Raji (cell line): ENCODE results near the gene KAZN.

Experiments used
- POLR2A ChIP-seq: IDR thresholded peaks from 2 replicates; pipeline ENCODE4 v1.6.1; 2011; ENCODE audit warnings: low read depth, low read length, control low read depth; ENCODE audit not compliant: insufficient read depth

Gene KAZN

DNA sequence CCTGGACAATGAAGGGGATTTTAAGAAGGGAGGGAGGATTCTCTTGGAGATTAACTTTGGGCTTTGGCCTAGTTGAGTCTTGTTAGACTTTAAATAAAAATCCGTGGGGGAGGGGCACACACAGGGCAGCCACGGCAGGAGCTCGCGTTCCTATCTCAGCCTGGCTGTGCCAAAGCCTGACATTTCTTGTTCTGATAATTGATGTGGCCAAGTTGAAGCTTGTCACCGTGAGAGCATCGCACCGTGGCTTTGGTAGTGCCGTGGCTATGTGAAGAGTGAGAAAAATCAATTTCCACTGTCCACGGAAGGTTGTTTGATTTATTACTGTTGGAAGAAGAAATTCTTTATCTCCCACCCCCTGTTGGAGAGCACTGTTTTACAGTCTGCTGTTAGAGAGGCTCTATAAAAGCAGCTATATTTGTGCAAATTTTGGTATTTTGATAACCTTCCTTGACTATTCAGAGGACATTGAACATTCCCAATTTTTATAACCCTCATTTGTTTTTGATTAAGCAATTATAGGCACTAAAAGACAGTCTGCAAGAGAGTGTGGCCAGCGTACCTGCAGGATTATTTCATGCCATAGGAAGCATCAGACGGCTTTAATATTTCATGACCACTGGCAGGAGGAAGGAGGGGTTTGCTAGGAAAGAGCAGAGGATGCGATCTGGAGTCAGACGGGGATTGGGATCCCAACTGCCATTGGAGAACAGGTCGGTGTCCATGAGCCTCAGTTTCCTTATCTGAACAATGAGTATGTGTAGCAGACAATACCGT lies 160.7 kb downstream of the KAZN start:
- TF ChIP-seq POLR2A, result no peak

DNA sequence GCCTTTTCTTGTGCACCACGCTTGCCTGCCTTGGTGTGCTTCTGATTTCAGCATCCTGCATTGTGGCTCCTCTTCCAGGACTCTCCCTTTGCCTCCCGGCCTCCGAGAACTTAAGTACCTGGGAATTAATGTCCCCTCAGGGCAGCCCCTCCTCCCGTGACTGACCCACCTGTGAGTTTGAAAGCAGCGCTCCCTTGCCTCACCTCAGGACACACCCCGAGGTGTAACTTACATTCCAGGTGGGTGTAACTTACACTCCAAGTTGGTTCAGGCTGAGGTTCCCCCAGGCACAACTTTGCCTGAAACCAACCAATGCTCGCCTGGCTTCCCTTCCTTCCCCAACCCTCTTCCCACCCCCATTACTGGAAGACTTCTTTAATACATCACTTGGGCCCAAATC lies 161.4 kb downstream of the KAZN start:
- no peak for TF ChIP-seq POLR2A

DNA sequence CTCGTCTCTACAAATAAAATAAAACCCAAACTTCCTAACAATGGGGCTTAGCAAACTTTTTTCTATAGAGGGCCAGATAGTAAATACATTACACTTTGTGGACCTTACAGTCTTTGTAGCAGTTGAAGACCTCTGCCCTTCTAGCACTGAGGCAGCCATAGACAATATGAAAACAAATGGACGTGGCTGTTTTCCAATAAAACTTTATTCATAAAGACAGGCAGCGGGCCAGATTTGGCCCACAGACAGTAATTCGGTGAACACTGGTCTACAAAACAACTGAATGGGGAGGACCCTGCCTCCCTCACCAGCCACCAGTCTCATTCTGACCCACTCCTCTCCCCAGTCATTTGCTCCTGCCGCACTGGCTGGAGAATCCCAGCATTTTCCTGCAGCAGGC lies 162.3 kb downstream of the KAZN start:
- TF ChIP-seq POLR2A, result no peak

DNA sequence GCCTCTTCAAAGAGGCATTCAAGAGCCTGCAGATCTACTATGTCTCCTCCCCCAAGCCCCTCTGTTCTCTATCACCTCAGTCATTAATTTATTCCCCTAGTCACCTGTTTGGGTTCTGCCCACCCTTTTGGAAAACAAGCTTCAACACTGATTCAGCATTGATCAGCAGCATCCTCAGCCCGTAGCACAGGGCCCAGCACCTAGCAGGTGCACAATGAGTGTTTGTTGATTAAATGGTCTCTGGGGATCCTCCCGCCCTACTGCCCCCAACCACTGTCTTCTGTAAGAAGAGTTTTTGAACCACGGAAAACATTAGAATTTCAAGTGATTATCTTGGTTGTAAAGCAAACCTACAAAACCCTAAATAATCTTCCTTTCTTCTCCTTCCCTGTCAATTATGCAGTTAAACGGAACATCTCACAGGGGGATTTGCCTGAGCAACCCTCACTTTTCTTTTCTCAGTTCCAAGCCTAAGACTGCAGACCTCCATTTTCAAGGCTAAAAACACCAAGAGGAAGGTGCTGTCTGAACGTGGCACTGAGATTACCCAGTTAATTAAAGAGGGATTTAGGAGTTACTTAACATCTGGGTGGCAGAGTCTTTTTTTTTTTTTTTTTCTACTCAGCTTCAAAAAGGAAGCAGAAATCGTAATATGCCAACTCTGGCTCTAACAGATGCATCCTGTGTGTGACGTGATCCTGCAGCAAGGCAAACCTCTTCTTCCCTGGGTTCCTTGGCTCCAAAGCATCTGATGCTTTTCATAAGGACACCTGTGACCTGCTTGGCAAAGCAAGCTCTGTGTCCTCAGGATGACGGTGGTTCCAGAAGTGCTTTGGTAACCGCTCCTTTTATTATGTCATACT lies 163.0 kb downstream of the KAZN start:
- TF ChIP-seq POLR2A, result no peak

DNA sequence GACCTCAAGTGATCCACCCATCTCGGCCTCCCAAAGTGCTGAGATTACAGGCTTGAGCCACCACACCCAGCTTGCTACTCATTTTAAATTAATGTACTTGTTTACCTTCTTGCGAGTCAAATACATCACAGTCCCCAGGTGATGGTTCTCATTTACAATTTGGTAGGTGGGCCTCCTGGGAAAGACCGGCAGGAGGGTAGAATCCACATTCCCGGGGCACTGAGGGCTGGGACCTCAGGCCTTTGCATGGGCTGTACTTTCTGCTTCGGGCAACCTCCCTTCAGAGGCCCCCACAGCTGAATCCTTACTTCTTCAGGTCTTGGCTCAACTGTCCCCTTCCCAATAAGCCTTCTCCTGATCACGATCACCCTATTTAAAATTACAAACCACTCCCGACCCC lies 165.5 kb downstream of the KAZN start:
- no peak for TF ChIP-seq POLR2A

DNA sequence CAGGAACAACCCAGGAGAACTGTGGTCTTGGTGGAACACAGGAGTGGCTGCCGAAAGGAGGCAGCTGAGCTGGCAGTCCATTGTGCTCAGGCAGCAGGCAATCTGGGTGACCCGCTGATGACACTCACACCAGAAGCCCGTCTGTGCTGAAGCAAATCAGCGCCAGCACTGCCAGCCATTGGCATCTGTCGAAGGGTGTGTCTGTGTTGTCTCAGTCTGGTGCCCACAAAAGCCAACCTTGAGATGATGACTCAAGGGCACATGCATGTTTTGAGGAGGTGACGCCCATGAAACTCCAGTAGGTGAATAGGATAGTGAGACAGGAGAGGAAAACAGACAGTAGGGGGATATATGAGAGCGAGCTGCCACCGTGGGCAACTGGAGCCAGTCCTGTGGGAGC lies 167.3 kb downstream of the KAZN start:
- no peak for TF ChIP-seq POLR2A

DNA sequence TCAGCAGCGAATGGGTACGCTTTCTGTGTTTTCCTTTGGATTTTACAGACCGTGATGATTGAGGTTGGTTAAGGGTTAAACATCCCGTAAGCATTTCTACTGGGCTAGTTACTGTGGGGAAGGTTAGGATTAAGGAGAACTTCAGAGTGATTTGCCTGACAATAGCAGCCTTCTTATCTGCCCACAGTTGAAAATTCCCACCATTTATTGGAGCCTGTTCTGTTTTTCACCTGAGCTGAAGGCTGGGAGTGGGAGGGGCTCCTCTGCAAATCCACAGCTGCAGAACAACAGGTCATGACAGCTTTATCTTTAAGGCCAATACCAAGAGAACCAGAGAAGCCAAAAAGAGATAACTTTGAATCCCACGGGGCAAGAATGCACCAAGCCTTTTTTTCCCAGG lies 168.6 kb downstream of the KAZN start:
- no peak for TF ChIP-seq POLR2A

DNA sequence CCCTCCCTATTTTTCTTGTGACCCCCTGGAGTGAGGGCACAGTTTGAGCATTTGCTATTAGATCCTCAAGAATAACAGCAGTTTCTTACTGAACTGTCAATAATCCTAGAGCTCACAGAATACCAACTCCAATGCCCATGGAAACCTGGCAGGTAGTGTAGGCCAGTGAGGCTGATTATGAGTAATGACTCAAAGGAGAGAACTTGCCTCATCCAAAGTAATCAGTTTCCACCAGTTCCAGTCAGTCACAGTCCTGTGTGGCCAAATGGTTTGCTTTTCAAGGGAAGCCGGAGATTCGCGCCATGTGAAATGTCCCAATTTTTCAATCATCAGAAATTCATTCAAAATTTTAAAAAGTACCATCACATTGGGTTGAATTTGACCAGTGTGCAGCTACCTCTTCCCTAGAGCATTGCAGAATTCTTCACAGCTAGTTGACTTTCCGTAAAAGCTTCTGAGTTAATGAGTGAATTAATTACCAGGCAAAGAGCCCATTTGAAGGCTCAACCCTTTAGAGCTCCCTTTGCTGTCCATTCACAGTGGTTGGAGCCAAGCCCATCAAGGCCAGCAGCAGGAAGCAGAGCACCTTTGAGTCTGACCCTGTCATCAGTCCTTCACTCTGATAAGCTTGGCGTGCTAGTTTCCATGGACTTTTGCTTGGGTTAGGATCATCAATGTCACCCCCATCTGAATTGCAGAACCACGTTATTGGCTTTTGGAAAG lies 170.3 kb downstream of the KAZN start:
- TF ChIP-seq POLR2A, result no peak

DNA sequence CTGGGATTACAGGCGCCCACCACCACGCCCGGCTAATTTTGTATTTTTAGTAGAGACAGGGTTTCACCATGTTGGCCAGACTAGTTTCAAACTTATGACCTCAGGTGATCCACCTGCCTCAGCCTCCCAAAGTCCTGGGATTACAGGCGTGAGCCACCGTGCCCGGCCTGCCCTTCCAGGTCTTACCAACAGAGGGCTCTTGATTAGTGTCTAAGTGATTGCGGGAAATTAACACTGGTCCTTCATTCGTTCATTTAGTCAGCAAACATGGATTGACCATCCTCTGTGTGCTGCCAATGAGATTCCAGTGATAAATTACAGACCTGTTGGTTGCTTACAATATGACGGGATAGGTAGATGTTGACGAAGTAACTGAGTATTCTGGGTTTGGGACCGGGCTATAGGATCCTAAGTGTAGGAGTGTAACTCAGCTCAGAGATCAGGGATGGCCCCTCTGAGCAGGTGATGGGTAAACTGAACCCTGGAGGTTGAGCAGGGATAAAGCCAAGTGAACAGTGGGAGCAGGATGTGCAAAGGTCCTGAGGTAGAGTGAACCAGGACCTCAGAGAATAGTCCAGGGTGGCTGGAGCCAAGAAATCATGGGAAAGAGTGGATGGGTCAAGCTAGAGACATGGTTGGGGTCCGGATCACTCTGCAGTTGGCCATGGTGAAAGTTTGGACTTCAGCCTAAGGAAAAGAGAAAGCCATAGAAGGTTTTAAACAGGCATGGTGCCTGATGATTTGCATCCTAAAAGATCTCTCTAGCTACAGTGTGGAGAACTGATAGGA lies 171.2 kb downstream of the KAZN start:
- no peak for TF ChIP-seq POLR2A

DNA sequence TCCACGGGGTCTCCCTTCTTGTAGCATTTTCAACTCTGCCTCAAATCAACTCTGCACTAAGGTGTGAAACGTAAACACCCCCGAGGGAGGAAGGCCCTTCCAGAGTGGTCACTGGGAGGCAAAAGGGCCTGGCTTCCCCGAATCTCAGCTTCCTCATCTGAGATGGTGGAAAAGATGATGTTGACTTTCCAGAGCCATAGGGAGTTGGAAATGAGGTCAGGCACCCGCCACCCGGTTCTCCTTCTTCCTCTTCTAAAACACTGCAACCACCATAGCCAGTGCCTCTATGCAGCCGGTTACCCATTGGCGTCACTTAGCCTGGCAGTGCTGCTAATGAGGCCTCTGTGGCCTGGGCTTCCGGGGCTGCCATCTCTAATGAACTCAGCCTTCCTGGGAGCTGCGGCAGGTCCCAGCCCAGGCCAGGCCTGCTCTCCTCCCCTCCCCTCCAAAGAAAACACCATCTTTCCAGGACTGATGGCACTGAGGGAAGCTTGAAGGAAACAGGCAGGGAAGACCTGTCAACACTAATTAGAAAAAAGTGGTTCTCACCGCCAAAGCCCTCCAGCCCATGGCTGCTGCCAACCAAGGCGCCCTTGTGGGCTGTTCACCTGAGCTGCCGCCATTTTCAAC lies 175.0 kb downstream of the KAZN start:
- no peak for TF ChIP-seq POLR2A

DNA sequence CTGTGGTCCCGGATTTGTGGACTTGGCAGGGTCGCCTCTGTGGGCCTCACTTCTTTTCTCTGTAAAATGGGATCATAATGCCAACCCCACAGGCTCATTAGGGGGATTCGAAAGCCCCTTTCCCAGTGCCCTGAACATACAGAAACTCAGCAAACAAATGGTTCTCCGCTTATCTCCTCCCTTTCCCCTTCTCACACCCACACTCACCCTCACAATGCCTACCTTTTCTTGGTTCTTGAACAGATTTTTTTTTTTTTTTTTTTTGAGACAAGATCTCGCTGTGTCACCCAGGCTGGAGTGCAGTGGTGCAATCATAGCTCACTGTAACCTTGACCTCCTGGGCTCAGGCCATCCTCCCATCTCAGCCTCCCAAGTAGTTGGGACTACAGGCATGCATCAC lies 175.7 kb downstream of the KAZN start:
- TF ChIP-seq POLR2A, result no peak

DNA sequence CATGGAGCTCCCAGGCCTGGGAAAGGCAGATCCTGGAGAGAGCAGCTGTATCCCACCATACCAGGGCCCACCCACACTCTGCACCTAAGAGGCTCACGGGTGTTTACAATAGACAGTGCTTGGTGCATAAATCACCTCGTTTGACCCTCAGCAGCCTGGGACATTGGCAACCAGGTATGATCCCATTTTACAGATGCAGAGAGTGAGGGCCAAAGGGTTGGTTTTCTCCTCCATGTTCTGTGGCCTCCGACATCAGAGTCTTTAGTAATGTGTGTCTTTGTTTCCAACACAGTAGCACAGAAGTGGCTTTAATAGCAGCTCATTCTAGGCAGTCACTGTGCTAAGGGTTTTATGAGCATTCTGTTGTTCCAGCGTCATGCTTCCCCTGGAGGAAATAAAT lies 176.5 kb downstream of the KAZN start:
- no peak for TF ChIP-seq POLR2A

DNA sequence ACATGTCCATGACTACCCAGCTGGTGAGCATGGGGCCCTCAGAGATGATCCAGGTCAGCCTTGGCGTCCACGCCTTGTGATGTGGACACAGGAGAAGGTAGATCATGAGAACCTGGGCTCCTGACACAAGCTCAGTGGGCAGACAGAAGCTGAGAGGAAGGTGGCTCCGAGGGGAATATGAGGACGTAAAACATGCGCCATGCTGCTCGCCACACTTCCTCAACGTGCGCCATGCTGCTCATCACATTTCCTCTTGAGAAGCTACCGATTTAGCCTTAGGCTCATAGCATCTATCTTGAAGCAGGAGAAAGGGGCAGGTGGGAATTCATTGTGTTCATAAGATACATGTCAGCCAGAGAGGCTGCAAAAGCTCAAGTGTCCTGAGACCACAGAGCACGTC lies 176.9 kb downstream of the KAZN start:
- TF ChIP-seq POLR2A, result no peak
